GM19463 (cell line): ENCODE measurements around the gene CRY1.

Source experiments
- ATAC-seq: cut with Tn5 transposase; IDR thresholded peaks from one replicate; pipeline ENCODE4 v1.9.1; 2021; ENCODE audit warnings: mild to moderate bottlenecking, moderate library complexity; ENCODE audit not compliant: unreplicated experiment

The CRY1 gene

DNA sequence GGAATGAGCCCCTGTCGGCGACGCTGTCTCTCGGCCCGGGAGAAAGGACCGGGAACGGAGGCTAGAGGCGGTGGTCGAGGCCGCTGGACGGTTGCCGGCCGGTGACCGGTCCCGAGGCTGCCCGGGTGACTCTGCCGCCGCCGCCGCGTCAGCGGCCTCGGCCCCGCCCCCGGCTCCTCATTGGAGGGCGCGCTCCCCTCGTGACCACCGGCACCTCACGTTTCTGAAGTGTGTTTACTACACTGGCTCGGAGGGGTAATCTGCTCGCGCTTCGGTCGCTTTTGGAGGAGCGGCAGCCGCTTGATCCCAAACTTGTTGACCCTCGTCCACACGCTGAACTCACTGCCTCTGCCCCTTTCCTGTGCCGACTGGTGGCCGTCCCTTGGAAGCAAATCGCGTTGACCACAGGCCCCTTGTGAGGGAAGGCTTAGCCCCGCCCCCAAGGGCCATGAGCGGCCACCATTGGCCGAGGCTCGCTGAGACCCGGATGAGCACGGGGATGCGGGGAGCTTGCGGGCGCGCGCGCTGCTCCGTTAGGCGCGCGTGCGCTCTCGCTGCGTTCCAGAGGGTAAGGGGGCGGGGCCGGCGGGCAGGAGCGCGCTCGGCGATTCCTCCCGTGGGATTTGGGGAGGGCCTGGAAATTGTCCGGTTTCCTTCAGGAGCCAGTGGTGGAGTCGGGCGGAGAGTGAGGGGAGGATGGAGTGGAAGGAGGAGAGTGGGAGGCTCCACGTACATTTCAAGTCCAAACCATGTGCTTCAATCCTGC is at the start of gene CRY1:
Gene CRY1 (minus strand): TSS at position 133 of the 766 bp plus-strand sequence. CDS start 588 bp downstream, outside the sequence.
- peak; percentile 87 for ATAC-seq

DNA sequence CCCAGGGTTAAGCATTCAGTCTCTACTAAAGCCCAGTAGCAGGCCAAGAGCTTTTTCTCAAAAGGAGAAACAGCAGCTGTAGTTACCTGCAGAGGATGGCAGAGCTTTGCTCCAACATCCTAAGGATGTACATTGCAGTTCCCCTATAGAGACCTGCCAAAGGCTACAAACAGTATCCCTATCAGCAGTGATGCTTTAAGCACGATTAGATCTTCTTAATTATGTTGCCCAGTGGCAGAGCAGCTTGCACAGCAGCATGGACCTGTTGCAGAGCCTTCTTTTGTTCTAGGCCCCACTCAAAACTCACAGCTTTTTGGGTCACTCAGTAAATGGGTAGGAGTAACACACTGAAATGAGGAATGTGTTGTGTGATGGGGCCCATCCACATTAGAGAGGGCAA is 46.4 kb upstream of the CRY1 start:
- ATAC-seq = no peak

DNA sequence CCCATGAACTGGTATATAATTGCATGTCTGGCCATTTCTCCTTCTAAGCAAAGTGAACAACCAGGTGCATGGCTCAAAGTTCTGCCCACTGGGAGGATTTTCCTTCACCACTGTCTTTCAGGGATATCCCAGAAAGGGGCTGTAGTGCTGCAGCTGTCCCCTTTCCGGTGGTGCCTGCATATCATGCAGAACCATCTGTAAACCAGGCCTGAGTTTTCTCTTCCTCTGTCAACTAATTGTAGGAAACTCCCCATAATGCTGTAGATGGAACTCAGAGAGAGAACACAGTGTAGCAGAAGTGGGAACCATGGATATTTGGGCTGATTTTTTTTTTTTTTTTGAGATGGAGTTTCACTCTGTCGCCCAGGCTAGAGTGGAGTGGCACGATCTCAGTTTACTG is 45.6 kb upstream of the CRY1 start:
- ATAC-seq = no peak

DNA sequence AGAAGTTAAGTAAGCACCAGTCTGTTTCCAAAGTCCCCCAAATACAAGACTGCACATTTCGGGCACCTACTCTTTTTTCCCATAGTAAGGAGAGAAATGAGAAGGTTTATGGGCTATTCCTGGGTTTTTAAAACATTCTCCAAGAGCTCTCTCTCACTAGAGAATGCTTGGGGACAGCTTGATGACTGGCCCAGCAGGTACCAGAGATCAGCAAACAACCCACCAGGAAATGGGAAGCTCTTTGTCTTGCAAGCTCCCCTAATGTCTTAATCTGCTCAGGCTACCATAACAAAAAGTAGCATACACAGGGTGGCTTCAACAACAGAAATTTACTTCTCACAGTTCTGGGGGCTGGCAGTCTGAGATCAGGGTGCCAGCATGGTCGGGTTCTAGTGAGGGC is 41.8 kb upstream of the CRY1 start:
- ATAC-seq = no peak

GRCh38 chr12:107134558-107134957 is 41.2 kb upstream of the CRY1 start:
- no peak for ATAC-seq

DNA sequence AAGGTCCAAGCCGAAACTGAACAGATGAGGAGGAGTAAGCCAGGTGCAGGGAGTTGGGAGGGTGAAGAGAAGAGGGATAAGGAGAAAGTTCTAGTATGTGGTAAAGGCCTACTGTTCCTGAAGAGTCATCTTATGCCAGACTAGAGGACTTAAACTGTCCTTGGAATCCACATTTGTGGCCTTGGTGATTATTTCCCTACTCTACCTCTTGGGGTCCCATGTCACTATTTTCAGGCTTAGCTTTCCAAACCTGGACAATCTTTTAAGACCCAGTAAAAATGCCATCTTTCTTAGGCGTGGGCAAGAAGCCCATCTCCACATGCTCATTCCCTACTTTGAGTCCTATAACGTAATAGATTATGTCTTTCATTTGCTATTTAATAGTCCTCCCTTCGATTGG is 40.1 kb upstream of the CRY1 start:
- ATAC-seq = no peak

DNA sequence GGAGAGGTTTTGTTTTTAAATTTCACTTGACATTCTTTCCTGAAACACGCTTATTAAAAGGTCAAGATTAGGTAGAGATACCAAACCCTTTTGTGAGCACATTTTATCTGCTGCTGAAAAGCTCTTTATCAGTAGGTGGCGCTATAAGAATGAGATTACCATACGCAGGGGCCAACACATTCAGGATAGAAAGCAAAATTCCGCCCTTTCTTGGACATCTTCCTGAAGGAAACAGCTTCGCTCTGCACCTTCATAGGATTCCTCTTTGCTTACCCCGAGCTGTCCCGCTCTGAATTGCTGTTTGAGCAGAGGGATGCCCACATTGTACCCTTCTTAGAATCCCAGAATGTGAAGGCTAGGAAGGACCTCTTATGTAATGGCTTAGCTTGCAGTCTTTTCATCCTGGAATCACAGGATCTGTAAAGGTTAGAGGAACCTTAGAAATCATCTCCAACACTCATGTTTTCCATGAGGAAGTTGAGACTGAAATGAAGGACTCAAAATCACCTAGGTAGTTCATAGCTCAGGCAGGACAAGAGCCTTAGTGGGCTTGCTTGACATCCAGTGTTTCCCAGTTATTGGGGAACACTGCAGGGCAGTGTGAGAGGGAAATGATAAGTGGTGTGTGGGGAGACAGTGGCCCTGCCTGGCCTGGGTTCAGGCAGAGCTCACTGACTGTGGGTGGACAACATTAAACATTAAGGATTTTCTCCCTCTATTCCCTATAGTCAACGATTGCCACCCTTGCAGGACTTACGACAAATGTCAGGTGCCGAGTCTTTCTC is 38.7 kb upstream of the CRY1 start:
- ATAC-seq = no peak

- ATAC-seq = no peak
These were observed 37.7 kb upstream of the CRY1 start for GRCh38 chr12:107130830-107131611.

DNA sequence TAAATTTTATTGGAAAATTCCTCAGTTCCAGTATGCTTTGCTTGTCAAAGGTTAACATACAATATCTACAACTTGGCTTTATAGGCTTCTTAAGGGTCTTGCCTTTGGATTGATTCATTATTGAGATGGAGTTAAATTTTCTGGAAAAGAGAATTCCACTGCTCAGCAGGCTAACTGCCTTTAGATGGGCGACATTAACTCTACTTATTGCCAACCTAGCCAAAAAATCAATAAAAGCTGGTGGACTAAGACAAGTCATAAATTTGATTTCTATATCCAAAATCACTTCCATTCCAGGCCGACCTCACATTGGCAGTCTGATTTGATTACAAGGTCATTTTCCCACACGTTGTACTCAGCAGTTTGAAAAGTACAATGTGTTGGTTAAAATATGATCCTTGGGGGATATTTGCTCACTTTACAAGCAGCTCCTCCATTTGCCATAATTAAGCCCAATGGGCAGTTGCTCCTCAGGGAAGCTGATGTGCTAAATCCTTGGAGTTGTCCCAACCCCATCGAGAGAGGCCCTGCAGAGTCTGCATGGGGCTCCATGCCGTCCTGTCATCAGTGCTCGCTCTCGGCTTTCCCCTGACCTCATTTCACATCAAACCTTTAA is 36.1 kb upstream of the CRY1 start:
- no peak for ATAC-seq

DNA sequence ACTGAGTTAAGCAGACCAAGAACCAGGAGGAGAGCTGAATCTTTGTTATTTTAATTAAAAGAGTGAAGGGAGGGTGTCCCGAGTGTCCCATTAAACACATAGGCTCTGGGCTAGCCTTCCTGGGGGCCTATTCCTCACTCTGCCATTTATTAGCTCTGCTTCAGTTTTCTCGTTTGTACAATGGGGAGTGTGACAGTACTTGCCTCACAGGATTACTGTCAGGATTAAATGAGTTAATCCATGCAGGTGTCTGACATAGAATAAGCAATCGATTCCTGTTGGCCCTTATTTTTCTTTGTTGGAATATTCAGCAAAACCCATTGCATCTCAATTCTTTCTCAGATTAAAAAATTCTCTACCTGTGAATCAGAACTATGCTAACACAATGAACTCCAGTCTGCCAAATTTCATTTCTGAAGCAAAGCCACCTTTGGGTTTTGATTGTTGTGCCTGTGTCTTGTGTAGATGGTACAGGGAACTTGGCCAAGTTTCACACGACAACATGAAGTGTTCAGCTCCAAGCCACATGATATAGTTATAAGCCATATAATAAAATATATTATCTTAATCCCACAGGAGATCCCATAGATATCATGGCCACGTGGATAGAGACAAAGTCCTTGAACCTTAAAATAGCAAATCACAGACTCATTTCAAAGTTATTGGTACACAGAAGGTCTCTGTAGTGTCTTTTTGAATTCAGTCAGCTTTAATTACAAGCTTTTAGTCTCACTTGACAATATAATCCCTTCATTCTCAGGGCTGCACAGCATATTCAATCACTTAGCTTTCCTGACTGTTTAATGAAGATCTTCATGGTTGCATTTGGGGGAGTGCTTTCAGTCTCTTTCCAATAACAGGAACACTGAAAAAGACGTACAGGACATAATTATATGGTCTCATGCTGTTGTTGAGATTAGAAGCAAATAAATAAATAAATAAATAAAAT is 34.4 kb upstream of the CRY1 start:
- no peak for ATAC-seq

- no peak for ATAC-seq
These were observed 33.6 kb upstream of the CRY1 start for GRCh38 chr12:107126796-107127481.

- no peak for ATAC-seq
These were observed 32.5 kb upstream of the CRY1 start for GRCh38 chr12:107125833-107126232.

- ATAC-seq = no peak
These were observed 29.2 kb upstream of the CRY1 start for GRCh38 chr12:107122452-107122958.

- ATAC-seq = no peak
These were observed 25.7 kb upstream of the CRY1 start for GRCh38 chr12:107119091-107119490.

- ATAC-seq = no peak
These were observed 25.3 kb upstream of the CRY1 start for GRCh38 chr12:107118624-107119023.

DNA sequence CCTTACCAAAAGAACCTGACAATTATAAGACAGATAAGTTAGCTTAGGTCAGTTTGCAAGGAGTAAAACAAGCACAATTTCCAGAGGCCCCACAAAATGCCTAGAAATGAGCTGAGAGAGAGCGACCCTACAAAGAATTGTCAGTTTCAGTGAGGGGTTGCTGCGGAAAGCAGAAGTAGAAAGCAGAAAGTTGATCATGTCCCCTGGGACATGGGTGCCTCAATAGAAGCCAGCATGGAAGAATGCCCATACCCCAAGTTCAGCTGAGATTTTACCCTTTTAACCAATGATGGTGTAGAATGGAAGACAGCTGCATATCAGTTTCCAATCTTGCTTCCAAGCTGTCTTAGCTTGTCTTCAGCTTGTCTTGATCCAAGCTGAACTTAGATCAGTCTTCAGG is 21.8 kb upstream of the CRY1 start:
- no peak for ATAC-seq

- no peak for ATAC-seq
These were observed 18.0 kb upstream of the CRY1 start for GRCh38 chr12:107111314-107111713.

DNA sequence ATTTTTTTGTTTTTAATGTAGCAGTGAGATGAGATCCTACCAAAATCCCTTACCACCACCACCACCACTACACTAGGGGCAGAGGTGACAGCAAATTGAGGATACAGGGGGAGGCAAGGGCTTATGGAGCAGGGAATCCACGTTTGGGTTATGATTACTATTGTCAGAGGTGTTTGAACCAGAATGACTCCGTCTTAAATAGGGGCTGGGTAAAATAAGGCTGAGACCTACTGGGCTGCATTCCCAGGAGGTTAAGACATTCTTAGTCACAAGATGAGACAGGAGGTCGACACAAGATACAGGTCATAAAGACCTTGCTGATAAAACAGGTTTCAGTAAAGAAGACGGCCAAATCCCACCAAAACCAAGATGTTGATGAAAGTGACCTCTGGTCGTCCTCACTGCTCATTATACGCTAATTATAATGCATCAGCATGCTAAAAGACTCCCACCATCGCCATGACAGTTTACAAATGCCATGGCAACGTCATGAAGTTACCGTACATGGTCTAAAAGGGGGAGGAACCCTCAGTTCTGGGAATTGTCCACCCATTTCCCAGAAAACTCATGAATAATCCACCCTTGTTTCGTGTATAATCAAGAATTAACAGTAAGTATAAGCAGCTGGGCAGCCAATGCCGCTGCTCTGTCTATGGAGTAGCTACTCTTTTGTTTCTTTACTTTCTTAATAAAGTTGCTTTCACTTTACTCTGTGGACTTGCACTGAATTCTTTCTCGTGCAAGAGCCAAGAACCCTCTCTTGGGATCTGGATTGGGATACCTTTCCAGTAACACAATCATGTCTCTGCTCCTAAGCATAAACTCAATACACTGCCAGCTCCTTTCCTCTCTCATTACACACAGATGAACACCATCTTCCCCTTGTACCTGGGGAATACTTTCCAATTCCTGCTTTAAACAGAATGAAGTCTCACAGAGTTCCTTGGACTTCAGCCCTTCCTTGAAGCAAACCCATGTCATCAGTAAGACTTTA is 16.7 kb upstream of the CRY1 start:
- no peak for ATAC-seq
